Measurements from ENCODE around the gene R3HCC1L. TPM values are rescaled to one million over a fixed set of nuclear protein-coding genes. Genes with fewer than 3 reads are reported as not detected.

Gene R3HCC1L
- total and polyA plus RNA-seq, 2 of the 4 experiments (the other 2 are of a cell fraction), result 8.3 to 14.7 TPM

DNA sequence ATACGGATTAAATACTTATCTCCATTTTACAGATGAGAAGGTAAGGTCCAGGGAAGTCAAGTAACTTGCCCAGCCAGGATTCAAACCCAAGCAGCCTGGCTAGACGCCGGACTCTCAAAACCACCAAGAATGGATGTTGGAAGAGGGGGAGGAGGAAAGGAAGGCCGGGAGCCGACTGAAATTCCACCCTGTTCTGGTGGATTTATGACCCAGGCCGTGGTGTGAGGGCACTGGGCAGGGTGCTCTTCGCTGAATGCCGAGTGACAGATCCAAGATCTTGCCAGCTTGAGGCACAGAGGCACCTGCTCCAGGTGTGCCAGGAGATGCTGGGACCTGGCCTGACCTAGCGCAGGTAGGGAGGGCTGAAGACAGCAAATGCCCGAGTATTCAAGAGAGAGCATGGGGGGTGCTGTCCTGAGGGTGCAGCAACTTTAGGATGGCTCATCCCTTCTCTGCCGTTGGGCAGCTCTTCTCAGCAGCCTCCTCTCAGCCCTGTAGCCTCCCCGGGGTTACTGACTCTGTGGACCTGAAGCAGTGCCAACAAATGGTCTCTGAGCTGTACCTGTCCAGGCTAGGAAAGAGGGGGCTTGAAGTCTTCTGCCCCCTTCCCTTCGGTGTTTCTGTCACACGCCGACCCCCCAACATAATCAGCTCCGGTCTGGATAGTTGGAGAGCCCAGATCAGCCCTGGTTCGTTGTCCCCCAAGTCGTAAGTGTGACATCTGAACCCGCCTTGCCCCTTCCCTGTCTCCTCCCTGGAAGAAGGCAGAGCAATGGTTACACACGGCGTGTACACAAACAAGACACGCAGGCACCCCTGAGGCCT is 132.8 kb downstream of the R3HCC1L start:
- Histone ChIP-seq H3K4me1 (ENCODE audit: control insufficient read depth, insufficient read depth, low read length) (peaks cover 22% of the 10 kb centered on the region), H2BK15ac (ENCODE audit: low read depth, low read length) (peak overlapping the region; percentile 87; the same call in 2 of the 3 replicates), H3K9me1 (ENCODE audit: insufficient read depth, low read length) (peaks cover 15% of the 10 kb centered on the region), H3K27ac (ENCODE audit: insufficient read depth, low read length) (peak overlapping the region; percentile 60), H2BK120ac (ENCODE audit: low read depth, low read length) (peak overlapping the region; percentile 54), H3K9ac (ENCODE audit: low read depth, low read length) (peak overlapping the region; percentile 74), H4K5ac (ENCODE audit: low read depth, low read length) (peak overlapping the region; percentile 96), H4K20me1 (ENCODE audit: insufficient read depth, low read length) (no peaks in the 10 kb centered on the region), H3K9me3 (ENCODE audit: control insufficient read depth, insufficient read depth, low read length) (no peaks in the 10 kb centered on the region), H3K79me1 (ENCODE audit: low read depth in 1 of 2, low read length in 2 of 2) (peaks cover 0 to 5% of the 10 kb centered on the region in 2 experiments; a peak in 1 of 4 replicates), H3K4me3 (ENCODE audit: insufficient read depth, low read depth, low read length) (peak overlapping the region; percentile 42; the same call in 1 of the 2 replicates), H4K8ac (ENCODE audit: low read depth in 2 of 2, low read length in 2 of 2) (peak overlapping the region; percentile 73 to 93; a peak in 3 of 4 replicates), H3K56ac (ENCODE audit: extremely low read depth, insufficient read depth, low read length) (0 out of 2 replicates have a peak overlapping the region, but pooled peaks have one; percentile 3), H2AFZ (replicated peaks; ENCODE audit: low read length, poor library complexity) (peak overlapping the region; percentile 94), H3K4ac (ENCODE audit: low read depth, low read length) (peak overlapping the region; percentile 71), H2AK5ac (ENCODE audit: low read depth, low read length) (peak overlapping the region; percentile 67; the same call in 1 of the 2 replicates), H3K36me3 (ENCODE audit: control insufficient read depth, insufficient read depth, low read length) (no peaks in the 10 kb centered on the region), H2AK9ac (replicated peaks; ENCODE audit: low read depth, low read length, poor library complexity) (peak overlapping the region; percentile 60), H3K4me2 (ENCODE audit: low read depth, low read length) (peak overlapping the region; percentile 72; the same call in 1 of the 2 replicates), H4K91ac (ENCODE audit: insufficient read depth, low read depth, low read length) (peak overlapping the region; percentile 85), H2BK20ac (ENCODE audit: low read depth, low read length) (0 out of 2 replicates have a peak overlapping the region, but pooled peaks have one; percentile 18), H3K23ac (ENCODE audit: low read depth, low read length) (no peak overlapping the region; the same call in 1 of the 2 replicates), H3K18ac (ENCODE audit: low read depth, low read length) (no peak overlapping the region; the same call in 1 of the 2 replicates), H3K27me3 (ENCODE audit: control insufficient read depth, insufficient read depth, low read length) (no peaks in the 10 kb centered on the region), H3K14ac (replicated peaks; ENCODE audit: low read depth, low read length) (peak overlapping the region; percentile 16), H2BK5ac (ENCODE audit: low read depth, low read length, poor library complexity, severe bottlenecking) (no peak overlapping the region)
- no TSS peak for BruUV-seq (replicated peaks)
- dilution Hi-C loops (cut with HindIII; ENCODE audit: low sequenced_read_pairs, unreplicated experiment), result no loop called here
- in situ Hi-C loops (cut with MboI; ENCODE audit: low sequenced_read_pairs), result no loop called here
- ATAC-seq (ENCODE audit: low read depth) (no peak), DNase-seq (no peak)
- TF ChIP-seq MAFK (IDR thresholded peaks at IDR 0.05; ENCODE audit: low read depth, low read length) (no peak), NFE2L2 (IDR thresholded peaks at IDR 0.05; ENCODE audit: low read depth, low read length) (no peak), POLR2A (IDR thresholded peaks at IDR 0.05; ENCODE audit: low read depth, low read length) (no peak), ELK1 (IDR thresholded peaks at IDR 0.05; ENCODE audit: borderline replicate concordance, low read depth, low read length) (no peak)
- 70% methylated on average over 9 of the region's 22 CpGs; no CpG with 5 or more reads in 1 of the 2 experiments for WGBS, 2 experiments (ENCODE audit: extremely low coverage in 2 of 2, insufficient read length in 1 of 2)
- intact Hi-C loops (cut with micrococcal nuclease), result no loop called here
- ChIA-PET CTCF (interaction anchor here (0.5 to 1.4 kb wide), 2 partner anchors 43 to 369 kb away, joined by 4 to 5 read pairs; no protein-coding TSS in a partner anchor), POLR2A (ENCODE audit: unreplicated experiment) (no interaction called here)
